IMR-90 (cell line): Measurements from ENCODE around the gene WDFY2. TPM values are rescaled to one million over a fixed set of nuclear protein-coding genes. Genes with fewer than 3 reads are reported as not detected.
A peak's percentile ranks its signal among the peaks of the same experiment; 100 is the strongest.
"Not testable (repeated sequence)": the region's sequence is repeated elsewhere in the genome, so short reads cannot be mapped to it uniquely, and the experiment has no call there.

Experiments used
- ATAC-seq: fragments of 200-7000 bp; cut with Tn5 transposase; 2 replicates; pipeline ENCODE4 v1.9.1; 2020; ENCODE audit warnings: low read depth, mild to moderate bottlenecking, moderate library complexity
- BruUV-seq: library from RNA; stranded (reverse); fragments of 400-500 nt; replicated peaks from 2 replicates; lab custom pipeline; 2021; lab: Mats Ljungman, UMichigan
- CTCF ChIA-PET: fragments of 300-600 bp; formaldehyde crosslinking; extraction: SDS; loops from one replicate; lab custom pipeline; 2021; ENCODE audit warnings: antibody characterized with exemption; lab: Yijun Ruan, JAX
- POLR2A ChIA-PET: fragments of 300-600 bp; sonication (Branson Sonifier 250); formaldehyde crosslinking; loops from one replicate; lab custom pipeline; 2022; ENCODE audit warnings: antibody characterized with exemption; ENCODE audit not compliant: unreplicated experiment; lab: Charles Lee
- DNase-seq: peaks from one replicate; pipeline ENCODE4 v3.0.0; 2013
- H2AFZ ChIP-seq: replicated peaks from 2 replicates; pipeline ENCODE3; 2013; ENCODE audit warnings: low read length, mild to moderate bottlenecking; ENCODE audit not compliant: poor library complexity
- H2AK5ac ChIP-seq: 2 replicates; pipeline ENCODE4 v1.6.1; 2013; ENCODE audit warnings: low read depth, low read length, inconsistent platforms
- H2AK9ac ChIP-seq: replicated peaks from 2 replicates; pipeline ENCODE3; 2013; ENCODE audit warnings: mild to moderate bottlenecking, low read depth, low read length, moderate library complexity; ENCODE audit not compliant: poor library complexity
- H2BK120ac ChIP-seq: 2 replicates; pipeline ENCODE4 v1.6.1; 2013; ENCODE audit warnings: low read depth, low read length, inconsistent platforms
- H2BK15ac ChIP-seq: 3 replicates; pipeline ENCODE4 v1.6.1; 2013; ENCODE audit warnings: low read depth, low read length, inconsistent platforms
- H2BK20ac ChIP-seq: 2 replicates; pipeline ENCODE4 v1.6.1; 2013; ENCODE audit warnings: low read depth, mild to moderate bottlenecking, inconsistent platforms, low read length, moderate library complexity
- H2BK5ac ChIP-seq: 2 replicates; pipeline ENCODE4 v1.6.1; 2013; ENCODE audit warnings: mild to moderate bottlenecking, low read depth, low read length, inconsistent platforms; ENCODE audit not compliant: poor library complexity, severe bottlenecking
- H3K14ac ChIP-seq: replicated peaks from 2 replicates; pipeline ENCODE4 v1.6.1; 2013; ENCODE audit warnings: low read depth, low read length, inconsistent platforms
- H3K18ac ChIP-seq: 2 replicates; pipeline ENCODE4 v1.6.1; 2013; ENCODE audit warnings: low read depth, low read length, control low read depth
- H3K23ac ChIP-seq: 2 replicates; pipeline ENCODE4 v1.6.1; 2013; ENCODE audit warnings: low read depth, low read length, inconsistent platforms
- H3K27ac ChIP-seq: 2 replicates; pipeline ENCODE4 v1.5.1; 2013; ENCODE audit warnings: mild to moderate bottlenecking, control low read depth, low read length; ENCODE audit not compliant: insufficient read depth
- H3K27me3 ChIP-seq: 2 replicates; pipeline ENCODE4 v1.6.1; 2013; ENCODE audit warnings: low read length; ENCODE audit not compliant: control insufficient read depth, insufficient read depth
- H3K36me3 ChIP-seq: 2 replicates; pipeline ENCODE4 v1.6.1; 2013; ENCODE audit warnings: low read length, mixed read lengths; ENCODE audit not compliant: control insufficient read depth, insufficient read depth
- H3K4ac ChIP-seq: 2 replicates; pipeline ENCODE4 v1.6.1; 2013; ENCODE audit warnings: low read depth, low read length, inconsistent platforms
- H3K4me1 ChIP-seq: 2 replicates; pipeline ENCODE4 v1.6.1; 2013; ENCODE audit warnings: low read length, mixed read lengths; ENCODE audit not compliant: control insufficient read depth, insufficient read depth
- H3K4me2 ChIP-seq: 2 replicates; pipeline ENCODE4 v1.6.1; 2013; ENCODE audit warnings: low read depth, mild to moderate bottlenecking, control low read depth, low read length, moderate library complexity
- H3K4me3 ChIP-seq: 2 replicates; pipeline ENCODE4 v1.5.1; 2013; ENCODE audit warnings: low read depth, mild to moderate bottlenecking, control low read depth, low read length, moderate library complexity; ENCODE audit not compliant: insufficient read depth
- H3K56ac ChIP-seq: 2 replicates; pipeline ENCODE4 v1.6.1; 2013; ENCODE audit warnings: low read length, inconsistent platforms; ENCODE audit not compliant: insufficient read depth; ENCODE audit errors: extremely low read depth
- H3K79me1 ChIP-seq, 2 experiments: 2 replicates each; pipeline ENCODE4 v1.6.1; 2013; ENCODE audit warnings: low read length in 2 of 2, inconsistent platforms in 1 of 2, low read depth in 1 of 2
- H3K9ac ChIP-seq: 2 replicates; pipeline ENCODE4 v1.6.1; 2013; ENCODE audit warnings: low read depth, low read length, control low read depth
- H3K9me1 ChIP-seq: 2 replicates; pipeline ENCODE4 v1.6.1; 2013; ENCODE audit warnings: low read length, inconsistent platforms; ENCODE audit not compliant: insufficient read depth
- H3K9me3 ChIP-seq: 2 replicates; pipeline ENCODE4 v1.6.1; 2013; ENCODE audit warnings: low read length; ENCODE audit not compliant: control insufficient read depth, insufficient read depth
- H4K20me1 ChIP-seq: 2 replicates; pipeline ENCODE4 v1.6.1; 2013; ENCODE audit warnings: low read length, inconsistent platforms; ENCODE audit not compliant: insufficient read depth
- H4K5ac ChIP-seq: 2 replicates; pipeline ENCODE4 v1.6.1; 2013; ENCODE audit warnings: mild to moderate bottlenecking, low read depth, low read length, control low read depth
- H4K8ac ChIP-seq, 2 experiments: 2 replicates each; pipeline ENCODE4 v1.6.1; 2013; ENCODE audit warnings: low read depth in 2 of 2, low read length in 2 of 2, control low read depth in 1 of 2, inconsistent platforms in 1 of 2
- H4K91ac ChIP-seq: 2 replicates; pipeline ENCODE4 v1.6.1; 2013; ENCODE audit warnings: low read depth, low read length, inconsistent platforms; ENCODE audit not compliant: insufficient read depth
- RAD21 ChIP-seq: IDR thresholded peaks from 2 replicates; pipeline ENCODE4 v1.6.1; 2012; ENCODE audit warnings: low read length, improper control_type of control experiment
- RFX5 ChIP-seq: IDR thresholded peaks from 2 replicates; pipeline ENCODE4 v1.8.0; 2012; ENCODE audit warnings: low read depth, mild to moderate bottlenecking, low read length, moderate library complexity
- SMC3 ChIP-seq: fragments of 150-350 bp; IDR thresholded peaks from 2 replicates; pipeline ENCODE4 v1.6.1; 2016; ENCODE audit warnings: low read depth, mild to moderate bottlenecking, antibody characterized with exemption, low read length, moderate library complexity
- WGBS, 2 experiments: methylation state at CpG; one replicate each; pipeline versions ENCODE4 v1.1.5 to v1.1.7; 2013; ENCODE audit warnings: missing lambda C conversion rate in 2 of 2; ENCODE audit not compliant: insufficient read length in 1 of 2; ENCODE audit errors: extremely low coverage in 2 of 2; 5-methylcytosine and 5-hydroxymethylcytosine counted together
- dilution Hi-C: fragments of 300-500 bp; cut with HindIII; formaldehyde crosslinking; loops from one replicate; pipeline ENCODE4 v1.14.3; 2018; ENCODE audit warnings: low sequenced_read_pairs; ENCODE audit not compliant: unreplicated experiment
- in situ Hi-C: fragments of 300-500 bp; cut with MboI; formaldehyde crosslinking; loops from 3 replicates; pipeline ENCODE4 v1.14.3; 2019; ENCODE audit warnings: low sequenced_read_pairs, inconsistent platforms, mixed read lengths
- intact Hi-C: fragments of 100-400 bp; cut with micrococcal nuclease; formaldehyde crosslinking; loops from 2 replicates; pipeline ENCODE4 v1.10.0; 2022
- polyA plus RNA-seq, 3 experiments: library from polyadenylated mRNA; depleted of rRNA; stranded (reverse); fragments of >200 nt; gene quantifications; 2 replicates each; pipeline ENCODE4 v1.2.3, GENCODE V29; 2012; ENCODE audit warnings: low replicate concordance in 1 of 3
- total RNA-seq: library from RNA; depleted of rRNA; stranded (reverse); fragments of >200 nt; gene quantifications from 2 replicates; pipeline ENCODE4 v1.2.3, GENCODE V29; 2012

The WDFY2 gene
- total and polyA plus RNA-seq, 2 of the 4 experiments (the other 2 are of a cell fraction): 4.3 to 5.4 TPM

GRCh38 chr13:51590971-51591627, 6.8 kb downstream of the WDFY2 start (continued):
- peak; percentile 5; the same call in 1 of the 2 replicates for TF ChIP-seq SMC3
- TF ChIP-seq RFX5: no peak
- no peak; the same call in none of the 2 replicates for TF ChIP-seq RAD21

- dilution Hi-C loops, H4K5ac ChIP-seq, POLR2A ChIA-PET, H3K36me3 ChIP-seq, H3K27me3 ChIP-seq, ATAC-seq, H3K4me1 ChIP-seq, H3K56ac ChIP-seq, H2AFZ ChIP-seq, H3K9me1 ChIP-seq, BruUV-seq, H3K4me3 ChIP-seq, DNase-seq, in situ Hi-C loops, H3K9me3 ChIP-seq, H4K20me1 ChIP-seq: not testable (repeated sequence)
- no CpG with 5 or more reads among the region's 1 CpG for WGBS, 2 experiments
- peak overlapping the region; percentile 81 for H2BK5ac ChIP-seq
- peak overlapping the region; percentile 56; the same call in 1 of the 2 replicates for H3K9ac ChIP-seq
- CTCF ChIA-PET: interaction anchor here (1.8 kb wide), 1 partner anchor 53 kb away, joined by 7 read pairs; no protein-coding TSS in a partner anchor
- H2BK120ac ChIP-seq: peak overlapping the region; percentile 68; the same call in 1 of the 2 replicates
- H2BK15ac ChIP-seq: peak overlapping the region; percentile 0; the same call in 2 of the 3 replicates
- H3K4ac ChIP-seq: peak overlapping the region; percentile 49; the same call in 1 of the 2 replicates
- intact Hi-C loops: loop anchor here (2.0 to 5.0 kb wide), 2 partner anchors 40 to 139 kb away; no protein-coding TSS in a partner anchor
- peak overlapping the region; percentile 79; the same call in 1 of the 2 replicates for H2AK5ac ChIP-seq
- peaks cover 26 to 68% of the 10 kb centered on the region in 2 experiments for H3K79me1 ChIP-seq
- peak overlapping the region in 1 of 2 experiments; percentile 57; a peak in 3 of 4 replicates for H4K8ac ChIP-seq
- H3K4me2 ChIP-seq: peak overlapping the region; percentile 54
- peak overlapping the region; percentile 31; the same call in 1 of the 2 replicates for H4K91ac ChIP-seq
- H2BK20ac ChIP-seq: peak overlapping the region; percentile 43; the same call in 1 of the 2 replicates
- H3K18ac ChIP-seq: 0 out of 2 replicates have a peak overlapping the region, but pooled peaks have one; percentile 24
- peak overlapping the region; percentile 31 for H2AK9ac ChIP-seq
- peak overlapping the region; percentile 23; the same call in 1 of the 2 replicates for H3K14ac ChIP-seq
- H3K27ac ChIP-seq: peak overlapping the region; percentile 80
- 0 out of 2 replicates have a peak overlapping the region, but pooled peaks have one; percentile 34 for H3K23ac ChIP-seq
These were observed 7.7 kb downstream of the WDFY2 start for GRCh38 chr13:51591938-51592337.
